Measurements from ENCODE around the gene GFRA1.

The GFRA1 gene

GRCh38 chr10:116270771-116271592 is 2.0 kb downstream of the GFRA1 start:
- no peak for DNase-seq

- no peak for DNase-seq
Observed at GRCh38 chr10:116270126-116270770, 2.8 kb downstream of the GFRA1 start.

GRCh38 chr10:116269619-116270018 is 3.4 kb downstream of the GFRA1 start:
- DNase-seq = no peak

GRCh38 chr10:116268976-116269375 is 4.0 kb downstream of the GFRA1 start:
- no peak for DNase-seq

- no peak for DNase-seq
Observed at GRCh38 chr10:116265686-116266085, 7.3 kb downstream of the GFRA1 start.

GRCh38 chr10:116263870-116264655 is 8.9 kb downstream of the GFRA1 start:
- DNase-seq = no peak

- DNase-seq = no peak
Observed at GRCh38 chr10:116262678-116263077, 10.3 kb downstream of the GFRA1 start.

- DNase-seq = no peak
Observed at GRCh38 chr10:116260599-116260998, 12.4 kb downstream of the GFRA1 start.

- no peak for DNase-seq
Observed at GRCh38 chr10:116259638-116260037, 13.4 kb downstream of the GFRA1 start.

- DNase-seq = no peak
Observed at GRCh38 chr10:116257785-116258184, 15.2 kb downstream of the GFRA1 start.

- DNase-seq = no peak
Observed at GRCh38 chr10:116256752-116257259, 16.2 kb downstream of the GFRA1 start.

GRCh38 chr10:116255886-116256751 is 16.9 kb downstream of the GFRA1 start:
- DNase-seq = no peak

- no peak for DNase-seq
Observed at GRCh38 chr10:116254422-116255155, 18.4 kb downstream of the GFRA1 start.

GRCh38 chr10:116253716-116254115 is 19.3 kb downstream of the GFRA1 start:
- no peak for DNase-seq

- DNase-seq = no peak
Observed at GRCh38 chr10:116251602-116252395, 21.2 kb downstream of the GFRA1 start.

GRCh38 chr10:116247691-116248090 is 25.3 kb downstream of the GFRA1 start:
- no peak for DNase-seq

GRCh38 chr10:116246263-116246662 is 26.7 kb downstream of the GFRA1 start:
- no peak for DNase-seq

GRCh38 chr10:116245156-116245555 is 27.9 kb downstream of the GFRA1 start:
- no peak for DNase-seq

GRCh38 chr10:116241642-116242410 is 31.2 kb downstream of the GFRA1 start:
- DNase-seq = no peak

- no peak for DNase-seq
Observed at GRCh38 chr10:116241085-116241484, 31.9 kb downstream of the GFRA1 start.
